BLaER1 treated with 17β-estradiol and CSF1 and Interleukin-3, amounts not matched to agents 10 nM and 100 nM (cell line): ENCODE results near the gene AFF1.

Source experiments
- H3K27ac ChIP-seq, 11 experiments: shearing (Covaris generic); formaldehyde crosslinking; 2 replicates each; pipeline ENCODE4 v1.8.1; 2022
- H3K27me3 ChIP-seq, 11 experiments: shearing (Covaris generic); formaldehyde crosslinking; 2 replicates each; pipeline ENCODE4 v1.8.1; 2022
- H3K36me3 ChIP-seq, 11 experiments: shearing (Covaris generic); formaldehyde crosslinking; 2 replicates each; pipeline ENCODE4 v1.8.1; 2022
- H3K4me1 ChIP-seq, 10 experiments: shearing (Covaris generic); formaldehyde crosslinking; 2 replicates each; pipeline ENCODE4 v1.8.1; 2022
- H3K4me2 ChIP-seq, 11 experiments: shearing (Covaris generic); formaldehyde crosslinking; 2 replicates each; pipeline ENCODE4 v1.8.1; 2022
- H3K4me3 ChIP-seq, 10 experiments: shearing (Covaris generic); formaldehyde crosslinking; 2 replicates each; pipeline ENCODE4 v1.8.1; 2022
- H3K9ac ChIP-seq, 11 experiments: shearing (Covaris generic); formaldehyde crosslinking; 2 replicates each; pipeline ENCODE4 v1.8.1; 2022
- H3K9me3 ChIP-seq, 11 experiments: shearing (Covaris generic); formaldehyde crosslinking; replicated peaks in 1 of 11; 2 replicates each; pipeline ENCODE4 v1.8.1; 2022
- H4K20me1 ChIP-seq, 11 experiments: shearing (Covaris generic); formaldehyde crosslinking; 2 replicates each; pipeline ENCODE4 v1.8.1; 2022
- Cebpa-rat ChIP-seq, 11 experiments: shearing (Covaris generic); IDR thresholded peaks; 2 replicates each; pipeline ENCODE4 v1.8.1; 2022

Gene AFF1

GRCh38 chr4:86934771-86935565 is at the start of gene AFF1:
Gene AFF1 (plus strand): TSS chr4:86935011. CDS start chr4:86948534, 13,523 bp downstream.
- H3K9ac ChIP-seq: peak within 1 kb of the TSS; percentile 87 to 98 (median 93)
- no peaks in the 10 kb centered on the region for H3K27me3 ChIP-seq
- peak within 1 kb of the TSS; percentile 80 to 98 (median 92) for H3K4me3 ChIP-seq
- TF ChIP-seq Cebpa-rat (IDR thresholded peaks at IDR 0.05): no peak
- H3K4me2 ChIP-seq: peak within 1 kb of the TSS; percentile 87 to 99 (median 93)
- H3K27ac ChIP-seq: peak within 1 kb of the TSS; percentile 88 to 94 (median 91)
- no peaks in the 10 kb centered on the region for H3K9me3 ChIP-seq
- H3K4me1 ChIP-seq: peaks cover 33 to 51% (median 39%) of the 10 kb centered on the region in 10 experiments
- H4K20me1 ChIP-seq: peaks cover 0 to 8% (median 0%) of the 10 kb centered on the region in 11 experiments; a peak in 4 of 22 replicates
- peaks cover 12 to 25% (median 17%) of the 10 kb centered on the region in 11 experiments; a peak in 19 of 22 replicates for H3K36me3 ChIP-seq

DNA sequence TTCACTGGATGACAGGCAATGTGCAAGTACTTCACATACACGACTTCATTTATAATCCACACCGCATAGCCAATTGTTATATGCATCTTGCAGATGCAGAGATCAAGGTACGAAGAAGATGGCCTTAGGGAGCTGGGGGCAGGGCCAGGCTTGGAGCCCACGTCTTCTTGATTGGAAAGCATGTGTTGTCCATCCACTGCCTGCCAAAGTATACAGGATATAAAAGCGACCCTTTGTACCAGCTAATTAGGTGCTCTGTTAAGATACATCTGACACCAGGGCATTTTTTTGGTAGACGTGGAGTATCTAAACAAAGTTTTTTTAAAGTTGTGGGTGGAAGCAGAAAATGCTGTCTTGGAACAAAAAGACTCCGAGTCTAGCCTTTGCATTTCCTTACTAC is 44.0 kb upstream of the AFF1 start:
- Histone ChIP-seq H3K27me3 (peaks cover 0 to 14% (median 0%) of the 10 kb centered on the region in 11 experiments; a peak in 7 of 22 replicates), H3K9me3 (no peaks in the 10 kb centered on the region), H3K4me2 (no peak overlapping the region), H3K36me3 (peaks cover 0 to 8% (median 0%) of the 10 kb centered on the region in 11 experiments; a peak in 2 of 22 replicates), H4K20me1 (no peaks in the 10 kb centered on the region), H3K4me3 (no peak overlapping the region), H3K9ac (no peak overlapping the region), H3K4me1 (peaks cover 3 to 17% (median 6%) of the 10 kb centered on the region in 10 experiments; a peak in 9 of 20 replicates), H3K27ac (no peak overlapping the region)
- no peak for TF ChIP-seq Cebpa-rat (IDR thresholded peaks at IDR 0.05)

- Histone ChIP-seq H3K27ac (peak within 1 kb of the TSS; percentile 15 to 81 (median 72); a peak in 21 of 22 replicates), H3K4me1 (peaks cover 3 to 17% (median 6%) of the 10 kb centered on the region in 10 experiments; a peak in 9 of 20 replicates), H3K4me3 (peak within 1 kb of the TSS; percentile 69 to 83 (median 76)), H3K4me2 (peak within 1 kb of the TSS; percentile 82 to 99 (median 96)), H3K27me3 (peaks cover 0 to 14% (median 0%) of the 10 kb centered on the region in 11 experiments; a peak in 7 of 22 replicates), H3K9ac (peak within 1 kb of the TSS; percentile 74 to 85 (median 81)), H4K20me1 (no peaks in the 10 kb centered on the region), H3K9me3 (no peaks in the 10 kb centered on the region), H3K36me3 (peaks cover 0 to 8% (median 0%) of the 10 kb centered on the region in 11 experiments; a peak in 2 of 22 replicates)
- no peak for TF ChIP-seq Cebpa-rat (IDR thresholded peaks at IDR 0.05)
These were observed 42.8 kb upstream of the AFF1 start, which contains the start of gene C4orf36 for GRCh38 chr4:86891762-86892635. Gene C4orf36 (minus strand): TSS chr4:86892422. CDS start chr4:86891520, 902 bp downstream.

- H4K20me1 ChIP-seq: no peaks in the 10 kb centered on the region
- H3K4me2 ChIP-seq: peak overlapping the region; percentile 82 to 99 (median 96)
- H3K9ac ChIP-seq: peak overlapping the region; percentile 74 to 85 (median 81)
- H3K4me3 ChIP-seq: peak overlapping the region; percentile 69 to 83 (median 76)
- no peaks in the 10 kb centered on the region for H3K9me3 ChIP-seq
- H3K4me1 ChIP-seq: peaks cover 3 to 17% (median 6%) of the 10 kb centered on the region in 10 experiments; a peak in 9 of 20 replicates
- TF ChIP-seq Cebpa-rat (IDR thresholded peaks at IDR 0.05): no peak
- peak overlapping the region; percentile 15 to 81 (median 72); a peak in 20 of 22 replicates for H3K27ac ChIP-seq
- H3K27me3 ChIP-seq: peaks cover 0 to 14% (median 0%) of the 10 kb centered on the region in 11 experiments; a peak in 7 of 22 replicates
- H3K36me3 ChIP-seq: peaks cover 0 to 4% (median 0%) of the 10 kb centered on the region in 11 experiments; a peak in 2 of 22 replicates
These were observed 42.2 kb upstream of the AFF1 start for GRCh38 chr4:86892636-86892960.

GRCh38 chr4:86893136-86893535 is 41.7 kb upstream of the AFF1 start:
- peaks cover 0 to 14% (median 0%) of the 10 kb centered on the region in 11 experiments; a peak in 7 of 22 replicates for H3K27me3 ChIP-seq
- H3K4me1 ChIP-seq: peaks cover 3 to 17% (median 6%) of the 10 kb centered on the region in 10 experiments; a peak in 9 of 20 replicates
- no peaks in the 10 kb centered on the region for H4K20me1 ChIP-seq
- H3K36me3 ChIP-seq: no peaks in the 10 kb centered on the region
- no peak overlapping the region for H3K4me3 ChIP-seq
- no peak overlapping the region; a peak in 1 of 22 replicates for H3K9ac ChIP-seq
- no peak overlapping the region for H3K27ac ChIP-seq
- TF ChIP-seq Cebpa-rat (IDR thresholded peaks at IDR 0.05): no peak
- no peaks in the 10 kb centered on the region for H3K9me3 ChIP-seq
- peak overlapping the region in 7 of 11 experiments; percentile 82 to 99 (median 96); a peak in 9 of 22 replicates for H3K4me2 ChIP-seq

GRCh38 chr4:86894455-86894854 is 40.4 kb upstream of the AFF1 start:
- Histone ChIP-seq H4K20me1 (no peaks in the 10 kb centered on the region), H3K4me2 (peak overlapping the region in 3 of 11 experiments; percentile 10 to 29 (median 20); a peak in 4 of 22 replicates), H3K27ac (no peak overlapping the region), H3K9ac (no peak overlapping the region), H3K9me3 (no peaks in the 10 kb centered on the region), H3K4me1 (peaks cover 3 to 17% (median 6%) of the 10 kb centered on the region in 10 experiments; a peak in 9 of 20 replicates), H3K36me3 (no peaks in the 10 kb centered on the region), H3K4me3 (no peak overlapping the region), H3K27me3 (peaks cover 0 to 14% (median 0%) of the 10 kb centered on the region in 11 experiments; a peak in 7 of 22 replicates)
- TF ChIP-seq Cebpa-rat (IDR thresholded peaks at IDR 0.05): no peak

DNA sequence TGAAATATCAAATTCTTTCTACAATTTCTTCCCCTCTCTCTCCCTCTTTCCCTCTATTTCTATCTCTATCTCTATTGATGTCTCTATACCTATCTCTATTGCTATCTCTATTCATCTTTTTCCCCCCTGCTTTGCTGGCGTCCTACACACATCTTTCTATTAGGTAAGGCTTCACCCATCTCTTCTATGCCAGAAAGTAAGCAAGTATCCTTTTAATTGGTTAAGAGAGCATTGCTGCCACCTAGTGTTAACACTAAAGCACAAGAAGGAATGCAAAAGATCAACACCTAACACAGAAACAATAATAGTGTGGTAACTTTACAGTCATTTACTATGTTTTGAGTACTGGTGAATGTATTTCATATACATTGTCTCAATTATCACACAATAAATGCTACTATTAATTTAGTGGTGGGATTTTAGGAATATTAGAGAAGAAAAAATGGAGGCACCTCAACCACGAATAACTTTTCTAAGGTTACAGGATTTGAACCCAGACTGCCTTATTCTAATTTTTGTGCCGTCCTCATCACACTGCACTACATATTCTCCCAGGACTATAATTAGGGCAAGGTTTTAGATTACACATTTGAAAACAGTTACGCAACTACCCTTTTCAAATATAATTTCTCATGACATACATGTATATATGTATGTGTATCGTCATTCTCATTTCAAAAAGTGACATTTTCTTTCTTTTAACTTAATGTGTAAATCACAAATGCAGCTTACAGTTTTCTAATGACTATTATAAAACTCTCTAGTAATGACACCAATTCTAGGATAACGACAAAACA is 38.9 kb upstream of the AFF1 start:
- H3K4me1 ChIP-seq: peaks cover 3 to 23% (median 10%) of the 10 kb centered on the region in 10 experiments; a peak in 10 of 20 replicates
- peaks cover 0 to 14% (median 0%) of the 10 kb centered on the region in 11 experiments; a peak in 7 of 22 replicates for H3K27me3 ChIP-seq
- no peak overlapping the region for H3K4me3 ChIP-seq
- no peak overlapping the region for H3K27ac ChIP-seq
- TF ChIP-seq Cebpa-rat (IDR thresholded peaks at IDR 0.05): no peak
- H3K9ac ChIP-seq: no peak overlapping the region
- no peak overlapping the region for H3K4me2 ChIP-seq
- H4K20me1 ChIP-seq: no peaks in the 10 kb centered on the region
- no peaks in the 10 kb centered on the region for H3K9me3 ChIP-seq
- H3K36me3 ChIP-seq: no peaks in the 10 kb centered on the region

GRCh38 chr4:86896596-86896995 is 38.2 kb upstream of the AFF1 start:
- Histone ChIP-seq H3K9me3 (no peaks in the 10 kb centered on the region), H3K27me3 (peaks cover 0 to 14% (median 0%) of the 10 kb centered on the region in 11 experiments; a peak in 7 of 22 replicates), H3K27ac (no peak overlapping the region), H3K9ac (no peak overlapping the region), H3K4me2 (no peak overlapping the region), H3K4me1 (peaks cover under 1 to 24% (median 10%) of the 10 kb centered on the region in 10 experiments; a peak in 10 of 20 replicates), H4K20me1 (no peaks in the 10 kb centered on the region), H3K4me3 (no peak overlapping the region), H3K36me3 (no peaks in the 10 kb centered on the region)
- no peak for TF ChIP-seq Cebpa-rat (IDR thresholded peaks at IDR 0.05)
